Gastroesophageal sphincter (tissue), 3 donors: ENCODE measurements around the gene ARID1B.

Source experiments
- CTCF ChIP-seq, 4 experiments: fragments of 200-600 bp in 2 of 4; fragments of 450-650 bp in 2 of 4; sonication (generic) in 1 of 4; IDR thresholded peaks; one replicate each; pipeline ENCODE4 v1.5.1; 2017 to 2019; ENCODE audit warnings: antibody characterized with exemption in 4 of 4, mild to moderate bottlenecking in 2 of 4, moderate library complexity in 2 of 4
- EP300 ChIP-seq: sonication (generic); formaldehyde crosslinking; IDR thresholded peaks from one replicate; pipeline ENCODE4 v1.6.1; 2017; ENCODE audit warnings: antibody characterized with exemption, mild to moderate bottlenecking
- POLR2A ChIP-seq, 2 donors: fragments of 450-650 bp; IDR thresholded peaks; one replicate each; pipeline ENCODE4 v1.6.1; 2017; ENCODE audit warnings: antibody characterized with exemption in 2 of 2, mild to moderate bottlenecking in 2 of 2, moderate library complexity in 1 of 2
- POLR2AphosphoS5 ChIP-seq: sonication (generic); formaldehyde crosslinking; IDR thresholded peaks from one replicate; pipeline ENCODE4 v1.6.1; 2017; ENCODE audit warnings: antibody characterized with exemption

- TF ChIP-seq POLR2AphosphoS5, result no peak
- TF ChIP-seq CTCF (IDR thresholded peaks at IDR 0.05), result no peak
- no peak for TF ChIP-seq POLR2A (IDR thresholded peaks at IDR 0.05)
- TF ChIP-seq EP300, result no peak
Observed at GRCh38 chr6:156852858-156853216, 75.7 kb downstream of the ARID1B start.
